CD1c-positive myeloid dendritic cell (primary cell): ENCODE results near the gene GBP2.
A peak's percentile ranks its signal among the peaks of the same experiment; 100 is the strongest.

Experiments
- DNase-seq: peaks from one replicate; pipeline ENCODE4 v3.0.0-alpha.2; 2016; ENCODE audit errors: extremely low spot score

Gene GBP2

DNA sequence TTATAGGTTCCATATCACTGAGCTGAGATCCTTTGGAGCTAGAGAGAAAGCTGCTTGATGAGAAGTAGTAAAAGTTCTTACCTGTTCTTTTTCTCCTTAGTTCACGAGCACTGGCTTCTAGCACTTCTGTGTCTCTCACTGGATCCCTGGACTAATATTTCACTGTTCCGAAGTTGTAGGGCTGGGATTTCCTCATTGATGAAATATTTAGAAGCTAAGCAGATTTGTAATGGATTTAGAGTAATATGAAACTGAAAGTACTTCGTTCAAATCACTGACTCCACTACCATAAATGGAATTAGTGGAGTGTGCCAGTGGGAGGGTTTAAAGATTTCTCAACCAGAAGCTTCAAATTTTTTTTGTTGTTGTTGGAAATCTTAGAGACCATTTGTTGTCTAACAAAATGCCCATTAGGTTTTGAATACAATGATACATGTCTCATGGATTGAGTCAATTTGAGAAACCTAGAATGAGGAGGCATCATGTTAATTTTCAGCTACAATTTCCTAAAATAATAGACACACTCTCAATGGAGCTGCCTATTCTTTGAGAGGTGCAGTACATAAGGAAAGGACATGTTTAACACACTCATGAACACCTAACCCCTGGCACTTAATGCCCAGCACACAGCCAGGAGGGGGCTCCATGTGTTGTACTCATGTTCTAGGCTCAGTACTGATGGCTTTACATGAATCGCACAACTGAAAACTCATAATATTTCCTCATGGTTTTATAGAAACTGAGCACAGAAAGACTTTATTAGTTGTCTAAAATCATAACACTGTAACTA, 60.6 kb downstream of the GBP2 start, which contains the start of gene GBP1:
TSS of gene GBP1 (minus strand) at position 130 of the 790 bp plus-strand sequence. CDS start 1,974 bp downstream, outside the sequence.
- peak; percentile 65 for DNase-seq

DNA sequence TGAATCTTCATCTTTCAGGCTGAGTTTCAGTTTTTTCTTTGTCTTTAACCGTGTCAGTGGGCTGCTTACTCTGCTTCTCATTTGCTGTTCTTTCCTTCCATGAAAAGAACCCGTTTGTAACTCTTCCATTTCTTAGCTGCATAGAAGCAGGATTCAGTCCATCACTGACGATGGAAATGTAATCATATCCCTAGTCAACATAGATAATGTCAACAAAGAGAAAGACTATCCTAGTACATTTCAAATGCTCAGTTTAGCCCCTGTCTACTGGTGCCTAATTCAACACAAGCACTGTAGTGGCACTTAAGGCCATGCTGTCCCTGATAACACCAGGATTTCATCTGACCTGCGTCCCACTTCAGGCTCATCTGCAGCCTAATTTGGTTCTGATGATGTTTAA, 61.3 kb downstream of the GBP2 start:
- no peak for DNase-seq

GRCh38 chr1:89063094-89063493, 62.8 kb downstream of the GBP2 start:
- DNase-seq, result no peak

- DNase-seq, result no peak
These were observed 65.8 kb downstream of the GBP2 start for GRCh38 chr1:89060091-89060490.
